Natural killer cell (primary cell): ENCODE measurements around the gene TGFBR1. TPM values are rescaled to one million over a fixed set of nuclear protein-coding genes. Genes with fewer than 3 reads are reported as not detected.

ENCODE experiments used
- ATAC-seq, 3 donors: fragments of 150-1000 bp in 2 of 3; fragments of 200-7000 bp in 1 of 3; cut with Tn5 transposase; 1 replicate in 1 of 3; 2 replicates in 2 of 3; pipeline ENCODE4 v1.10.0; 2021; ENCODE audit warnings: mild to moderate bottlenecking in 2 of 3, moderate library complexity in 2 of 3
- DNase-seq, 2 donors: peaks; one replicate each; pipeline versions ENCODE4 v3.0.0 to v3.0.0-alpha.2; 2013 to 2021; ENCODE audit warnings: mixed read lengths in 1 of 2
- H3K27ac ChIP-seq: one replicate; pipeline ENCODE4 v1.5.1; 2013; ENCODE audit warnings: mild to moderate bottlenecking, low read length
- H3K27me3 ChIP-seq: one replicate; pipeline ENCODE4 v1.6.1; 2013; ENCODE audit warnings: low read length; ENCODE audit not compliant: control insufficient read depth, insufficient read depth
- H3K36me3 ChIP-seq: one replicate; pipeline ENCODE4 v1.6.1; 2013; ENCODE audit warnings: low read length; ENCODE audit not compliant: control insufficient read depth, insufficient read depth
- H3K4me1 ChIP-seq: one replicate; pipeline ENCODE4 v1.6.1; 2013; ENCODE audit warnings: low read length; ENCODE audit not compliant: control insufficient read depth, insufficient read depth
- H3K4me3 ChIP-seq: one replicate; pipeline ENCODE4 v1.5.1; 2013; ENCODE audit warnings: low read length
- H3K9me3 ChIP-seq: one replicate; pipeline ENCODE4 v1.6.1; 2013; ENCODE audit warnings: low read length; ENCODE audit not compliant: control insufficient read depth, insufficient read depth
- H3K27ac Mint-ChIP-seq, 2 donors: one replicate each; pipeline ENCODE4 v1.8.0; 2022; ENCODE audit warnings: mild to moderate bottlenecking in 2 of 2, mixed read lengths in 2 of 2, moderate library complexity in 1 of 2
- H3K27me3 Mint-ChIP-seq, 2 donors: one replicate each; pipeline ENCODE4 v1.8.0; 2022; ENCODE audit warnings: low read depth in 2 of 2, mixed read lengths in 2 of 2
- H3K36me3 Mint-ChIP-seq: one replicate; pipeline ENCODE4 v1.8.0; 2022; ENCODE audit warnings: mixed read lengths
- H3K4me1 Mint-ChIP-seq, 2 donors: one replicate each; pipeline ENCODE4 v1.8.0; 2022; ENCODE audit warnings: mixed read lengths in 2 of 2
- H3K4me3 Mint-ChIP-seq: one replicate; pipeline ENCODE4 v1.8.0; 2022; ENCODE audit warnings: mild to moderate bottlenecking, moderate library complexity, mixed read lengths
- H3K9me3 Mint-ChIP-seq, 2 donors: one replicate each; pipeline ENCODE4 v1.8.0; 2022; ENCODE audit warnings: mixed read lengths in 2 of 2
- CTCF ChIP-seq: fragments of 200-600 bp; IDR thresholded peaks from one replicate; pipeline ENCODE4 v1.8.0; 2022; ENCODE audit warnings: antibody characterized with exemption
- WGBS: methylation state at CpG from one replicate; pipeline ENCODE4 v1.1.7; 2013; ENCODE audit warnings: missing lambda C conversion rate; ENCODE audit not compliant: insufficient coverage; 5-methylcytosine and 5-hydroxymethylcytosine counted together
- intact Hi-C: fragments of 100-400 bp; cut with micrococcal nuclease; formaldehyde crosslinking; loops from one replicate; pipeline ENCODE4 v1.14.2; 2022
- total RNA-seq, 4 donors: library from RNA; stranded (reverse); fragments of 120-200 nt in 1 of 4; gene quantifications; one replicate each; pipeline versions ENCODE4 v1.2.3 to v1.2.4, GENCODE V29; 2013 to 2022

Gene TGFBR1
- total RNA-seq, 3 donors from 2014 or later (not counting 1 experiment from before 2014, with no cell fraction given), result 78.0 to 120 (median 113) TPM

DNA sequence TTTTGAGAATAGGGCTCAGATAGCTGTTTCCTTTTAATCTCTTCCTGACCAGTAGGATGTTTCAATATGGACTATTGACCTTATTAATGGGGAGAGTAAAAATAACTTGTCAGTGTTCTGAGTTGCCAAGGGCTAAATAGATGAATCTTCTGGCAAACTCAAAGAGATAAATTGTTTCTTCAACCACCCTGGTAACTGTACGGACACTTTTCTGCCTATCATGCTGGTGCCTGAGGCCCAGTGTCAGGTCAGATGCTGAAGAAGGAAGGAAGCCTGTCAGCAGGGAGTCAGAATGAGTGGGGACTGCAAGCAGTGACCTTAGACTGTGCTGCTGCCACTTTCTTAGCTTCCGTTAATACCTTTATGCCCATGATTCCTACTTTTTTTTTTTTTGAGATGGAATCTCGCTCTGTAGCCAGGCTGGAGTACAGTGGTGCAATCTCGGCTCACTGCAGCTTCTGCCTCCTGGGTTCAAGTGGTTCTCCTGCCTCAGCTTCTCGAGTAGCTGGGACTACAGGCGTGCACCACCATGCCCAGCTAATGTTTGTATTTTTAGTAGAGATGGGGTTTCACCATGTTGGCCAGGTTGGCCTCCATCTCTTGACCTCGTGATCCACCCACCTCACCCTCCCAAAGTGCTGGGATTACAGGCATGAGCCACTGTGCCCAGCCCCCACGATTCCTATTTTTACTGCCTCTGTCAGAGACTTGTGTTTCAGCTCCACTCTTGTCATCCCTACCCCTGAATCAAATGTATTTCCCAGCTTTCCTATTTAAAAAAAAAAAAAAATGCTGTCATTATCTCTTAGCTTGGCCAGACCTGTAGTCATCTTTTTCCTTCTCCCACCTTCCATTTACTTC lies 33.7 kb downstream of the TGFBR1 start:
- WGBS, result 97% methylated on average over 7 of the region's 8 CpGs
- Mint-ChIP-seq H3K27me3 (no peaks in the 10 kb centered on the region), H3K27ac (peak overlapping the region; percentile 71 to 84), H3K36me3 (peaks cover 27% of the 10 kb centered on the region), H3K4me3 (peak overlapping the region; percentile 9), H3K4me1 (peaks cover 72 to 78% of the 10 kb centered on the region in 2 donors), H3K9me3 (no peaks in the 10 kb centered on the region)
- Histone ChIP-seq H3K4me1 (peaks cover 18% of the 10 kb centered on the region), H3K27me3 (no peaks in the 10 kb centered on the region), H3K36me3 (peaks cover 53% of the 10 kb centered on the region), H3K4me3 (no peak overlapping the region), H3K9me3 (no peaks in the 10 kb centered on the region), H3K27ac (no peak overlapping the region)
- DNase-seq (no peak), ATAC-seq (no peak)
- intact Hi-C loops, result no loop called here
- no peak for TF ChIP-seq CTCF

DNA sequence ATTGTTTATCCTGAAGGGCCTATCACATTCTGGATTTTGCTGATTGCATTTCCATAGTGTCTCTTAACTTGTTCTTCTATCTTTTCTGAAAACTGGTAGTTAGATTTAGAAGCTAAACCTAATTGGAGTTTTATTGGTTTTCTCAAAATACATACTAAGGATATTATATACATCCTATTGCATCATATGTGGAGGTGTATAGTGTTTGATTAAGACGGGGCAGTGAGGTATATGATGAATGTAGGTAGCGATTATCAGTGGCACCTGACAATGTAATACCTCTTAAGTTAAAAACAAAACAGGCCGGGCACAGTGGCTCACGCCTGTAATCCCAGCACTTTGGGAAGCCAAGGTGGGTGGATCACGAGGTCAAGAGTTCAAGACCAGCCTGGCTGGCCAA lies 35.0 kb downstream of the TGFBR1 start:
- Histone ChIP-seq H3K27me3 (no peaks in the 10 kb centered on the region), H3K4me3 (no peak overlapping the region), H3K27ac (no peak overlapping the region), H3K4me1 (peaks cover 11% of the 10 kb centered on the region), H3K36me3 (peaks cover 65% of the 10 kb centered on the region), H3K9me3 (no peaks in the 10 kb centered on the region)
- Mint-ChIP-seq H3K27me3 (no peaks in the 10 kb centered on the region), H3K36me3 (peaks cover 27% of the 10 kb centered on the region), H3K27ac (peak overlapping the region; percentile 84 to 90), H3K9me3 (no peaks in the 10 kb centered on the region), H3K4me1 (peaks cover 65 to 77% of the 10 kb centered on the region in 2 donors), H3K4me3 (no peak overlapping the region)
- DNase-seq (no peak), ATAC-seq (no peak)
- WGBS, result 97% methylated on average over 5 of the region's 5 CpGs
- no peak for TF ChIP-seq CTCF
- intact Hi-C loops, result loop anchor here (1.0 to 2.0 kb wide), 3 partner anchors 140 to 291 kb away; no protein-coding TSS in a partner anchor

DNA sequence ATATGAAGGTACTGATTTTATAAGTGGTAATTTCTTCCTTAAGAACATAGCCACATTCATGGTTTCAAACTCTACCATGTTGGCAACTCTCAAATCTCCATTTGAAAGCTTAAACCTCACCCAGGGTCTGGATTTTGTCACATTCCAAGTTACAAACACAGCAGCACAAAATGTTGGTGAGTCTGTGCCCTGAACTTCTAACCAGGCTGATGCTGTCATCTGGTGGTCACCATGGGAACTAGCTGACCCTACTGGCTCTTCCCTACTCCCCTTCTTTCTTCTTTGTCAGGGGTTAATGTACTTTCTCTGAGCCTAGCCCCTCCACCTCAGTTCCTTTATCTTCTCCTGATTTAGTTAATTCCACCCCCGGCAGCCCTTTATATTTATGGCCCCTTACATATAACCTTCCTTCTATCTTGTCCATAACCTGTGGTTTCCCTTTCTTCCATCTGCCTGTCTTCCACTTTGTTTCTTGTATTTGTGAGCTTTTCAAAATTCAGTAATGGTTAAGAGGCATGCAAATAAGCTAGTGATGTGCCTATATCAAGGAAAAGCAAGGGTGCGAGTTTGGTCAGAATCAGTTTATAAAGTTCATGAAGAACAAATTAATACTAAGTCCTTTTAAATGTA lies 35.9 kb downstream of the TGFBR1 start:
- peaks cover 7% of the 10 kb centered on the region for H3K4me1 ChIP-seq
- peaks cover 75% of the 10 kb centered on the region for H3K36me3 ChIP-seq
- TF ChIP-seq CTCF, result peak; percentile 92
- no peaks in the 10 kb centered on the region for H3K9me3 ChIP-seq
- DNase-seq (peak in 1 of 2 donors; percentile 82), ATAC-seq (peak; percentile 77 to 96 (median 90))
- Mint-ChIP-seq H3K27ac (peak overlapping the region; percentile 84 to 90), H3K4me1 (peaks cover 60 to 69% of the 10 kb centered on the region in 2 donors), H3K4me3 (peak overlapping the region; percentile 45), H3K36me3 (peaks cover 37% of the 10 kb centered on the region), H3K27me3 (no peaks in the 10 kb centered on the region), H3K9me3 (no peaks in the 10 kb centered on the region)
- WGBS, result 97% methylated on average over 2 of the region's 2 CpGs
- intact Hi-C loops, result loop anchor here (1.0 to 2.0 kb wide), 3 partner anchors 140 to 292 kb away; no protein-coding TSS in a partner anchor
- peak overlapping the region; percentile 14 for H3K27ac ChIP-seq
- H3K27me3 ChIP-seq, result no peaks in the 10 kb centered on the region
- no peak overlapping the region for H3K4me3 ChIP-seq
